Measurements from ENCODE around the gene TUBGCP6.

Gene TUBGCP6

GRCh38 chr22:50216684-50217520 lies 27.9 kb downstream of the TUBGCP6 start:
- DNase-seq (ENCODE audit: low read depth, low spot score): no peak
- H3K27ac ChIP-seq: no peak overlapping the region
- H3K36me3 ChIP-seq (ENCODE audit: insufficient read depth, low read length): peaks cover 62% of the 10 kb centered on the region
- no peak overlapping the region for H3K9ac ChIP-seq (ENCODE audit: insufficient read length)
- H3K4me3 ChIP-seq: no peak overlapping the region
- no peaks in the 10 kb centered on the region for H3K9me3 ChIP-seq (ENCODE audit: low read depth, low read length)
- TF ChIP-seq EZH2 (IDR thresholded peaks at IDR 0.05) (no peak), POLR2AphosphoS5 (IDR thresholded peaks at IDR 0.05; ENCODE audit: borderline replicate concordance, low read depth, low read length) (no peak), FOXP2 (optimal IDR thresholded peaks at IDR 0.05; ENCODE audit: control extremely low read depth, extremely low read length, insufficient read depth) (no peak)

- Histone ChIP-seq H3K9me3 (ENCODE audit: low read depth, low read length) (no peaks in the 10 kb centered on the region), H3K36me3 (ENCODE audit: insufficient read depth, low read length) (peaks cover 65% of the 10 kb centered on the region), H3K27ac (no peak overlapping the region), H3K9ac (ENCODE audit: insufficient read length) (no peak overlapping the region), H3K4me3 (no peak overlapping the region)
- TF ChIP-seq EZH2 (IDR thresholded peaks at IDR 0.05): no peak
- TF ChIP-seq POLR2AphosphoS5 (IDR thresholded peaks at IDR 0.05; ENCODE audit: borderline replicate concordance, low read depth, low read length): no peak; the same call in 1 of the 2 replicates
- TF ChIP-seq FOXP2 (optimal IDR thresholded peaks at IDR 0.05; ENCODE audit: control extremely low read depth, extremely low read length, insufficient read depth): no peak
- DNase-seq (ENCODE audit: low read depth, low spot score): no peak
Measured at GRCh38 chr22:50216055-50216683, 28.7 kb downstream of the TUBGCP6 start.

GRCh38 chr22:50215297-50216054 lies 29.3 kb downstream of the TUBGCP6 start:
- no peak overlapping the region for H3K27ac ChIP-seq

GRCh38 chr22:50213263-50213662 lies 31.6 kb downstream of the TUBGCP6 start:
- no peak for TF ChIP-seq POLR2AphosphoS5 (IDR thresholded peaks at IDR 0.05; ENCODE audit: borderline replicate concordance, low read depth, low read length)
- no peaks in the 10 kb centered on the region for H3K9me3 ChIP-seq (ENCODE audit: low read depth, low read length)
- no peak overlapping the region for H3K9ac ChIP-seq (ENCODE audit: insufficient read length)
- no peak for DNase-seq (ENCODE audit: low read depth, low spot score)
- no peak overlapping the region for H3K27ac ChIP-seq
- no peak overlapping the region for H3K4me3 ChIP-seq
- peaks cover 61% of the 10 kb centered on the region for H3K36me3 ChIP-seq (ENCODE audit: insufficient read depth, low read length)

More at GRCh38 chr22:50215297-50216054, 29.3 kb downstream of the TUBGCP6 start:
- no peak for DNase-seq (ENCODE audit: low read depth, low spot score)
- no peaks in the 10 kb centered on the region for H3K9me3 ChIP-seq (ENCODE audit: low read depth, low read length)
- no peak overlapping the region for H3K9ac ChIP-seq (ENCODE audit: insufficient read length)
- TF ChIP-seq EZH2 (IDR thresholded peaks at IDR 0.05): no peak
- TF ChIP-seq POLR2AphosphoS5 (IDR thresholded peaks at IDR 0.05; ENCODE audit: borderline replicate concordance, low read depth, low read length): no peak
- no peak for TF ChIP-seq FOXP2 (optimal IDR thresholded peaks at IDR 0.05; ENCODE audit: control extremely low read depth, extremely low read length, insufficient read depth)
- H3K4me3 ChIP-seq: no peak overlapping the region
- peaks cover 67% of the 10 kb centered on the region for H3K36me3 ChIP-seq (ENCODE audit: insufficient read depth, low read length)

- Histone ChIP-seq H3K36me3 (ENCODE audit: insufficient read depth, low read length) (peaks cover 56% of the 10 kb centered on the region), H3K9me3 (ENCODE audit: low read depth, low read length) (no peaks in the 10 kb centered on the region), H3K4me3 (no peak overlapping the region), H3K27ac (no peak overlapping the region), H3K9ac (ENCODE audit: insufficient read length) (no peak overlapping the region)
- TF ChIP-seq POLR2AphosphoS5 (IDR thresholded peaks at IDR 0.05; ENCODE audit: borderline replicate concordance, low read depth, low read length) (no peak), FOXP2 (optimal IDR thresholded peaks at IDR 0.05; ENCODE audit: control extremely low read depth, extremely low read length, insufficient read depth) (no peak), EZH2 (IDR thresholded peaks at IDR 0.05) (no peak)
- DNase-seq (ENCODE audit: low read depth, low spot score): no peak
Measured at GRCh38 chr22:50211147-50211546, 33.7 kb downstream of the TUBGCP6 start.

- no peak for DNase-seq (ENCODE audit: low read depth, low spot score)
- H3K4me3 ChIP-seq: no peak overlapping the region
- TF ChIP-seq FOXP2 (optimal IDR thresholded peaks at IDR 0.05; ENCODE audit: control extremely low read depth, extremely low read length, insufficient read depth): no peak
- no peak for TF ChIP-seq EZH2 (IDR thresholded peaks at IDR 0.05)
- no peak for TF ChIP-seq POLR2AphosphoS5 (IDR thresholded peaks at IDR 0.05; ENCODE audit: borderline replicate concordance, low read depth, low read length)
- no peak overlapping the region for H3K27ac ChIP-seq
- H3K9me3 ChIP-seq (ENCODE audit: low read depth, low read length): no peaks in the 10 kb centered on the region
- no peak overlapping the region for H3K9ac ChIP-seq (ENCODE audit: insufficient read length)
- peaks cover 54% of the 10 kb centered on the region for H3K36me3 ChIP-seq (ENCODE audit: insufficient read depth, low read length)
Measured at GRCh38 chr22:50210378-50211139, 34.3 kb downstream of the TUBGCP6 start.

- TF ChIP-seq POLR2AphosphoS5 (IDR thresholded peaks at IDR 0.05; ENCODE audit: borderline replicate concordance, low read depth, low read length) (no peak), EZH2 (IDR thresholded peaks at IDR 0.05) (no peak), FOXP2 (optimal IDR thresholded peaks at IDR 0.05; ENCODE audit: control extremely low read depth, extremely low read length, insufficient read depth) (no peak)
- Histone ChIP-seq H3K36me3 (ENCODE audit: insufficient read depth, low read length) (peaks cover 54% of the 10 kb centered on the region), H3K9ac (ENCODE audit: insufficient read length) (no peak overlapping the region), H3K27ac (no peak overlapping the region), H3K9me3 (ENCODE audit: low read depth, low read length) (no peaks in the 10 kb centered on the region), H3K4me3 (no peak overlapping the region)
- DNase-seq (ENCODE audit: low read depth, low spot score): no peak
Measured at GRCh38 chr22:50209893-50210292, 34.9 kb downstream of the TUBGCP6 start.
